T47D (cell line): Measurements from ENCODE around the gene HDAC6.
"Not testable (repeated sequence)": the region's sequence is repeated elsewhere in the genome, so short reads cannot be mapped to it uniquely, and the experiment has no call there.

Source experiments
- DNase-seq, 2 experiments: peaks; one replicate each; pipeline versions ENCODE4 v3.0.0 to v3.0.0-alpha.2; 2011 to 2012; ENCODE audit warnings: low read depth in 1 of 2, low spot score in 1 of 2
- JUND ChIP-seq: IDR thresholded peaks from 2 replicates; pipeline ENCODE4 v1.6.1; 2012; ENCODE audit warnings: low read depth
- in situ Hi-C: cut with HindIII; loops from 2 replicates; pipeline ENCODE4 v1.10.0; 2016; ENCODE audit warnings: low sequenced_read_pairs, low pct_unique_long_range_greater_than_20kb

The HDAC6 gene

DNA sequence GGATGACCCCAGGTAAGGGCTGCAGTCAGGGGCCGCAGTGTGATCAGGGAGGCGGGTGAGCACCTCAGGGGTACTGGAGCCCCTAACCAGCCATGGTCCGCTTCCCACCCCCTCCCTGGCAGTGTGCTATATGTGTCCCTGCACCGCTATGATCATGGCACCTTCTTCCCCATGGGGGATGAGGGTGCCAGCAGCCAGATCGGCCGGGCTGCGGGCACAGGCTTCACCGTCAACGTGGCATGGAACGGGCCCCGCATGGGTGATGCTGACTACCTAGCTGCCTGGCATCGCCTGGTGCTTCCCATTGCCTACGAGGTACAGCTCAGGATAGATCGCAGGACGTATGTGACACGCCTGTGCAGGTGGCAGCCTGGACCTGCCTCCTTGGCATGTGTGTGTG lies 16.2 kb downstream of the HDAC6 start:
- in situ Hi-C loops, result no loop called here
- no peak for DNase-seq
- no peak for TF ChIP-seq JUND

DNA sequence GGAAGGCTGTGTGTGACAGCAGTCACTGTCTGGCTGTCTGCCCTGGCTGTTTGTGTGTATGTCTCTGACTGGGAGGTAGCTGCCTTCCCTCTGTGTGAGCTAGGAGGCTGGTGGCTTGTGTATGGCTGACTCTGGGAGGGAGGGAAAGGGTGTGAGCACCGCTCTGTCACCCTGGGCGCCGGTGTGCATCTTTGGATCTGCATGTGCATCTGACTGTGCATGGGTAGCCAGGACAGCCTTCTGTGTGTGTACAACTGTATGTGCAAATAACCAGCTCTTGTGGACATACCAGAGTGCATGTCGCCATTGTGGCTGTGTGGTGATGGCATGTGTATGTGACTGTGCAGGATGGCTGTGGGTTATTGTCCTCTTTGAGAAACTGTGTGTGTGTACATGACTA lies 17.0 kb downstream of the HDAC6 start:
- in situ Hi-C loops, result no loop called here
- DNase-seq, result no peak
- TF ChIP-seq JUND, result no peak

DNA sequence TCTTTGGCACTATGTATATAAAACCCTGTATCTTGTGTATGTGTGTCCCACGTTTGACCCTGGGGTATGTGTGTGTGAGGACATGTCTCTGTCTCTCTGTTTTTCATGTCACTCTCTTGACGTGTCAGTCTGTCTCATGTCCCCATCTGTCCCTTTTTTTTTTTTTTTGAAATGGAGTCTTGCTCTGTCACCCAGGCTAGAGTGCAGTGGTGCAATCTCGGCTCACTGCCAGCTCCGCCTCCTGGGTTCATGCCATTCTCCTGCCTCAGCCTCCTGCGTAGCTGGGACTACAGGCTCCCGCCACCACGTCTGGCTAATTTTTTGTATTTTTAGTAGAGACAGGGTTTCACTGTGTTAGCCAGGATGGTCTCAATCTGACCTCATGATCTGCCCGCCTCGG lies 17.5 kb downstream of the HDAC6 start:
- in situ Hi-C loops, DNase-seq: not testable (repeated sequence)

DNA sequence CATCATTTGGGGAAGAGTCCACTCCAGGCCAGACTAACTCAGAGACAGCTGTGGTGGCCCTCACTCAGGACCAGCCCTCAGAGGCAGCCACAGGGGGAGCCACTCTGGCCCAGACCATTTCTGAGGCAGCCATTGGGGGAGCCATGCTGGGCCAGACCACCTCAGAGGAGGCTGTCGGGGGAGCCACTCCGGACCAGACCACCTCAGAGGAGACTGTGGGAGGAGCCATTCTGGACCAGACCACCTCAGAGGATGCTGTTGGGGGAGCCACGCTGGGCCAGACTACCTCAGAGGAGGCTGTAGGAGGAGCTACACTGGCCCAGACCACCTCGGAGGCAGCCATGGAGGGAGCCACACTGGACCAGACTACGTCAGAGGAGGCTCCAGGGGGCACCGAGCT lies 21.2 kb downstream of the HDAC6 start:
- no peak for TF ChIP-seq JUND
- DNase-seq, result no peak
- in situ Hi-C loops, result no loop called here

DNA sequence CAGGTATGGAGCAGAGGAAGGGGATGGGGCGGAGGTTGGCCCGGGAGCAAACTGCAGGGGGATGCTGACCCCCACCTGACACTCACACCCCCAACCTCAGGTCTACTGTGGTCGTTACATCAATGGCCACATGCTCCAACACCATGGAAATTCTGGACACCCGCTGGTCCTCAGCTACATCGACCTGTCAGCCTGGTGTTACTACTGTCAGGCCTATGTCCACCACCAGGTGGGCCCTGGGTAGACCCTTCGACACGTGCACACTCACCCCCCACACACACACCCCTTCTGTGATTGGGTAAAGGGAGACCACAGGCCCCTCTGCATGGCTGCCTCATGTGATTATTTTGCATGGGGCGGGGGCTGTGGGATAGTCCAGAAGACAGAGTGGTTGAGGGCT lies 22.2 kb downstream of the HDAC6 start:
- no peak for DNase-seq
- in situ Hi-C loops, result no loop called here
- TF ChIP-seq JUND, result no peak

DNA sequence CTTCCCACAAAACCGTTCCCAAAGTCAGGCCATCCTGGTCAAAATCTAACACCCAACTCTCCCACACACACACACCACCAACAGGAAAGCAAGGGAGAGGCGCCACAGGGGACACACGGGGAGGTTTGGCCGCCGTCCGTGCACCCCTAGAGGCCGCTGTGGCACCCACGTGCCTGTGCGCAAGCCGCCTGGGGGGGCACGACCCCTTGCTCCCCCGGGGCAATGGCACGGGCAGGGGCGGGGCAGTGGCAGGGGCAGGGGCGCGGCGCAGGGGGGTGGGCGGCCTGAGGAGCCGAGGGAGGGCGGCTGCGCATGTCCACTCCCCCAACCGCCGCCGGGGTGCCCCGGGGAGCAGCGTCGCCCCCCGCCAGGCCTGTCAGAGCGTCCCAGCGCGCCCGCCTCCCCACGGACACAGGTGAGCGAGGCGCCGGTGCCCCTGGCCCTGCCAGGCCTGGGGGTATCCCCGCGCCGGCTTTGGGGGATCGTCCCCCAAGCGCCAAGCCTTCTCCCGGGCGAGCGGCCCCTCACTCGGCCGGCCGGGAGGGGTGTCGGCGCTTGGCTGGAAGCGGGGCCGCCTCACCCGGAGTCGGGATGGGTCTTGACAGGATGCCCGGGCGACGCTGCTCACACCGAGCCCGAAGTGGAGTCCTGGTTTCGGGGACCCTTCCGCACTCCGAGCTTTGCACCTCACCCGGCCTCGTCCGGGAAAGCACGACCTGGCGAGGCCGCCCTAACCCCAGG lies 24.4 kb downstream of the HDAC6 start, which contains the start of gene ERAS:
ERAS (plus strand) TSS at position 379 of the 741 bp plus-strand sequence. CDS start 2,611 bp downstream, outside the sequence.
- in situ Hi-C loops, result no loop called here

DNA sequence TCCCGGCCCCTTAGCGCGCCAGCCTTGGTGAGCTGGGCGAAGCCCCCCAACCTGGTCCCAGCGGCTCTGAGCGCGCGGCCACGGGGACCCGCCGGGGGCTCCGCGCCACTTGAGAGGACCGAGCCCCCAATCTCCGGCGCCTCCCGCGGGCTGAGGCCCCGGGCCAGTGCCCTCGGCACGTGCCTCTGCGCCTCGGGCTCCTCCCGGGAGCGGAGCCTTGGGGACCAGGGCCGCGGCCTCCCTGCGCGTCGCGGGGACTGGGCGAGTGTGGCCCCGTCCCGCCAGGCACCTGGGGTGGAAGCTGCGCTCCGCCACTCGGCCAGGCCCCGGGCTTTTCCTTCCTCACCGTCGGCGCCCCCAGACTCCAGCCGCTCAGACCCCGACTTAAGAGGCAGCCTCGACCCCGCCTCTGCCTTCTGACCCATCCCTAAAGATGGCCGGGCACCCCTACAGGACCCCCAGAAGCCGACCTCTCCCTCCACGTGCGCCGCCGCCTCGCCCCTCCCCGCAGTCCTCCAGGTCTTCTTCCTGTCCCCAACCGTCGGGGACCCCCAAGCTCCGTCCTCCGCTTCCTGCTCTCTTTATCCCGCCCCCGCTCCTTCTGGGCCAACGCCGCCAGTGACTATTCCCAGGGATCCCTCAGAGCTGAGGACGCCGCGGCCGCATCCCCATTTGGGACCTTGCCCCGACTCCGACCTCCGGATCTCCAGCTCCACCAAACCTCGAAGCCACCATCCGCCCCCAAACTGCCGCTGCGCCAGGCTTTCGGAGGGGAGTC lies 25.2 kb downstream of the HDAC6 start:
- TF ChIP-seq JUND, result no peak
- no peak for DNase-seq
- in situ Hi-C loops, result no loop called here

More for the DNA sequence above, 24.4 kb downstream of the HDAC6 start, which contains the start of gene ERAS:
- no peak for DNase-seq
- TF ChIP-seq JUND, result no peak

DNA sequence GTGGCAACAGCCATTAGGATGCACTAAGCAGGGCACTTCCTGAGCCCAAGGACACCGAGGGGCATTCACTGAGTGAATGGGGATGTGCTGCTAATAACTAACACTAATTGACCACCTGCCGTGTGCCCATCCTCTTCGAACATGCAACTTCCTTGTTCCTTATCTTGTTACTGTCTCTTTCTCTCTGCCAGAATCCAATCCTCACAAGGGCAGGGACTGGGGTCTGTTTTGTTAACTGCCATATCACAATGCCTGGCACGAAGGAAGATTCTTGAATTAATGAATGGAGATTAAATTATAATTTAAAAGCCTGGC lies 25.7 kb downstream of the HDAC6 start:
- TF ChIP-seq JUND, result no peak
- in situ Hi-C loops, result no loop called here
- DNase-seq, result no peak

DNA sequence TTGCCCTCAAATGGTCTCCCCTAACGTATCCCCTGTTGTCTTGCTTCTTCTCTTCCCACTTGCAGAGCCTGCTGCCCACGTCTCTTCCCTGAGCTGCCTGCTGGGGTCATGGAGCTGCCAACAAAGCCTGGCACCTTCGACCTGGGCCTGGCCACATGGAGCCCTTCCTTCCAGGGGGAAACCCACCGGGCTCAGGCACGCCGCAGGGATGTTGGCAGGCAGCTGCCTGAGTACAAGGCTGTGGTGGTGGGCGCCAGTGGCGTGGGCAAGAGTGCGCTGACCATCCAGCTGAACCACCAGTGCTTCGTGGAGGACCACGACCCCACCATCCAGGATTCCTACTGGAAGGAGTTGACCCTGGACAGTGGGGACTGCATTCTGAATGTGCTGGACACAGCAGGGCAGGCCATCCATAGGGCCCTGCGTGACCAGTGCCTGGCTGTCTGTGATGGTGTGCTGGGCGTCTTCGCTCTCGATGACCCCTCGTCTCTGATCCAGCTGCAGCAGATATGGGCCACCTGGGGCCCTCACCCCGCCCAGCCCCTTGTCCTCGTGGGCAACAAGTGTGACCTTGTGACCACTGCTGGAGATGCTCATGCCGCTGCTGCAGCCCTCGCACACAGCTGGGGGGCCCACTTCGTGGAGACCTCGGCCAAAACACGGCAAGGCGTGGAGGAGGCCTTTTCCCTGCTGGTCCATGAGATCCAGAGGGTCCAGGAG lies 27.3 kb downstream of the HDAC6 start:
- no peak for TF ChIP-seq JUND
- no peak for DNase-seq
- in situ Hi-C loops, result no loop called here

DNA sequence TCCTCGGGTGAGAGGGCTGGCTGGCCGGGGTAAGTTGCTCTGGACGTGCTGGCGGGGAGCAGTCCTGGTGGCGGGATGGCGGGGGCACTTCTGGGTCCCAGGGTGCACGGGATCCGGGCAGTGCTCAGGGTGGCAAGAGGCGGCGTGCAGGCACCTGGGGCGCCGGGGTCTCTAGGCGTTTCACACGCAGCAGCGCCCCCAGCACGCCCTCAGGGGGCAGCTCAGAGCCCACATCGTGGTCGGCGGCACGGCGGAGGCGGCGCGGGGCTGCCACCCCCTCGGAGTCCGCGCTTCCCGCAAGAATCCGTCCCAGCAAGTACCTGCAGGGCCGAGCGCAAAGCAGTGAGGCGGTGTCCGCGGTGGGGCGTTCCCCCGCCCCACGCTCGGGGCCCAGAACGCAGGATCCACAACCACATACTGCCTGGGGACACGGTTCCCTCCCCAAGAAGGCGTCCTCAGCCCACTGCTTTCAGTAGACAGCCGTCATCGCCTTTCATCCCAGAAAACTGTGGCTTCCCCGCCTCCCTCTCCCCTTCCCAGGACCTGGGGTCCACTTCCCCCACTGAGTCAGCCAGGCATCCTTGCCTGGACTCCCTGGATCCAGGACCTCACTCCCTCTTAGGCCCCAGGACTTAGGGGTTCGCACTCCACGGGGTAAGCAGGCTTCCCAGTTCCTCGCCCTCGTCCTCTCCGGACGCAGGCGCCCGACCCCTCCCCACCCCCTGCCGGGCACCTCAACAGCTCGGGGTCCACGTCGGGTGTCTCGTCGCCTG lies 29.5 kb downstream of the HDAC6 start:
- in situ Hi-C loops, result no loop called here
- no peak for DNase-seq
- no peak for TF ChIP-seq JUND

DNA sequence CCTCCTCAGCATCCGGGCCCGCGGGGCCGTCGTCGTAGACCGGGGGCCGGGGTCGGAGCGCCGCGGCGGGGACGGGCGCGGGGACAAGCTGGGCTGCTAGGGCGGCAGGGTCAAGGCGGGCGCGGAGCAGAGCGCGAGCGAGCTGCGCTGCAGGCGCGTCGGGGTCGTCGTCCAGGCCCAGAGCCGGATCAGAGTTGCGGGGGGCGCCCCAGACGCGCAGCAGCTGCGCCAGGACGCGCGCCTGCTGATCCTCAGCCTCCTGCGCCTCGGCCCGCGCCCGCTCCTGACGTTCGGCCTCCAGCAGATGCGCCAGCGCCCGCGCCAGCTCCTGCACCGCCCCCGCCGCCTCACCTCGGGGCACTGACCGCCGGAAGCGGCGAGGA lies 30.0 kb downstream of the HDAC6 start:
- in situ Hi-C loops, result no loop called here
- no peak for TF ChIP-seq JUND
- no peak for DNase-seq

DNA sequence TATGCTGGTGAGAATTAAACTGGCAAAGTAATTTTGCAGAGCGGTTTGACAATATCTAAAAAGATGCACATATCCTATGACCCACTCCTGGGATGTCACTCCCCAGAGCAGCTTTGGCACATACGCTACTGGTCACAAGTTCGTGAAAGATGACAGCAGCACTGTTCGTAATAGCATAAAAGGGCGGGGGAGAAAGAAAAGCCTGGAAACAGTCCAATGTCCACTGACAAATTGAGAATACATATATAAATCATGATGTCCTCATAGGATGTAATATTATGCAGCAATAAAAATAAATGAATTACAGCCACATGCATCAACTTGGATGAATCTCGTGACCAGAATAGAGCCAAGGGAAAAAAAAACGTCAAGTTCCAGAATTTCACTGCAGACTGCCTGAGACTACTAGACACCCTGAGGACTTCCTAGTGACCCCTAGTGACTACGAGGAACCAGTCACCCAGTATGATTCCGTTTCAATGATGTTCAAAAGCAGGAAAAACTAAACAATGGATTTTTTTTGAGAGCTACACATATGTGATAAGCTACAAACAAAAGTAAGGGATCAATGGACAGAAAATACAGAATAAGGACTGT lies 31.8 kb downstream of the HDAC6 start:
- DNase-seq, result peak in 1 of 2 experiments; percentile 33
- in situ Hi-C loops, result no loop called here
- TF ChIP-seq JUND, result no peak
